HEK293 (cell line): ENCODE data around the gene DOK3.

Source experiments
- EGR2 ChIP-seq: fragments of 450-650 bp; formaldehyde crosslinking; IDR thresholded peaks from 2 replicates; pipeline ENCODE4 v1.5.1; 2016; ENCODE audit warnings: low read depth, missing biosample characterization, missing genetic modification characterization
- GLIS2 ChIP-seq: fragments of 450-650 bp; formaldehyde crosslinking; IDR thresholded peaks from 2 replicates; pipeline ENCODE4 v1.5.1; 2016; ENCODE audit warnings: missing biosample characterization, missing genetic modification characterization
- KLF1 ChIP-seq: fragments of 450-650 bp; formaldehyde crosslinking; IDR thresholded peaks from 2 replicates; pipeline ENCODE4 v1.5.1; 2016; ENCODE audit warnings: missing biosample characterization, missing genetic modification characterization
- KLF10 ChIP-seq: fragments of 450-650 bp; IDR thresholded peaks from 2 replicates; pipeline ENCODE4 v1.5.1; 2018; ENCODE audit warnings: missing biosample characterization, mild to moderate bottlenecking, missing genetic modification characterization
- KLF16 ChIP-seq: fragments of 450-650 bp; formaldehyde crosslinking; IDR thresholded peaks from 2 replicates; pipeline ENCODE4 v1.5.1; 2017; ENCODE audit warnings: missing biosample characterization, missing genetic modification characterization
- KLF7 ChIP-seq: fragments of 450-650 bp; formaldehyde crosslinking; IDR thresholded peaks from 2 replicates; pipeline ENCODE4 v1.5.1; 2016; ENCODE audit warnings: missing biosample characterization, missing genetic modification characterization, borderline replicate concordance
- KLF9 ChIP-seq: fragments of 450-650 bp; formaldehyde crosslinking; IDR thresholded peaks from 2 replicates; pipeline ENCODE4 v1.5.1; 2016; ENCODE audit warnings: missing biosample characterization, missing genetic modification characterization, low read depth
- SP7 ChIP-seq: fragments of 450-650 bp; formaldehyde crosslinking; IDR thresholded peaks from 2 replicates; pipeline ENCODE4 v1.5.1; 2016; ENCODE audit warnings: missing biosample characterization, missing genetic modification characterization
- ZBTB48 ChIP-seq: fragments of 450-650 bp; formaldehyde crosslinking; IDR thresholded peaks from 2 replicates; pipeline ENCODE4 v1.5.1; 2016; ENCODE audit warnings: missing biosample characterization, missing genetic modification characterization
- ZBTB7A ChIP-seq: fragments of 450-650 bp; formaldehyde crosslinking; IDR thresholded peaks from 2 replicates; pipeline ENCODE4 v1.5.1; 2016; ENCODE audit warnings: low read depth, missing biosample characterization, missing genetic modification characterization
- ZEB2 ChIP-seq: fragments of 450-650 bp; formaldehyde crosslinking; IDR thresholded peaks from 2 replicates; pipeline ENCODE4 v1.5.1; 2016; ENCODE audit warnings: missing biosample characterization, missing genetic modification characterization
- ZNF324 ChIP-seq: fragments of 450-650 bp; formaldehyde crosslinking; IDR thresholded peaks from 2 replicates; pipeline ENCODE4 v1.5.1; 2016; ENCODE audit warnings: missing biosample characterization, missing genetic modification characterization
- ZNF335 ChIP-seq: fragments of 450-650 bp; formaldehyde crosslinking; conservative IDR thresholded peaks from 2 replicates; pipeline ENCODE4 v1.5.1; 2016; ENCODE audit warnings: missing biosample characterization, missing genetic modification characterization
- ZNF423 ChIP-seq: fragments of 450-650 bp; formaldehyde crosslinking; IDR thresholded peaks from 2 replicates; pipeline ENCODE4 v1.5.1; 2016; ENCODE audit warnings: missing biosample characterization, missing genetic modification characterization
- ZNF473 ChIP-seq: fragments of 450-650 bp; formaldehyde crosslinking; IDR thresholded peaks from 2 replicates; pipeline ENCODE4 v1.5.1; 2017; ENCODE audit warnings: missing biosample characterization, missing genetic modification characterization
- ZNF561 ChIP-seq: fragments of 450-650 bp; IDR thresholded peaks from 2 replicates; pipeline ENCODE4 v1.5.1; 2018; ENCODE audit warnings: missing biosample characterization, missing genetic modification characterization, borderline replicate concordance
- ZNF585B ChIP-seq: fragments of 450-650 bp; formaldehyde crosslinking; IDR thresholded peaks from 2 replicates; pipeline ENCODE4 v1.5.1; 2016; ENCODE audit warnings: missing biosample characterization, missing genetic modification characterization
- ZNF600 ChIP-seq: fragments of 450-650 bp; formaldehyde crosslinking; IDR thresholded peaks from 2 replicates; pipeline ENCODE4 v1.5.1; 2016; ENCODE audit warnings: missing biosample characterization, missing genetic modification characterization
- ZNF610 ChIP-seq: fragments of 450-650 bp; formaldehyde crosslinking; IDR thresholded peaks from 2 replicates; pipeline ENCODE4 v1.5.1; 2016; ENCODE audit warnings: missing biosample characterization, missing genetic modification characterization, borderline replicate concordance
- ZNF660 ChIP-seq: fragments of 450-650 bp; IDR thresholded peaks from 2 replicates; pipeline ENCODE4 v1.5.1; 2018; ENCODE audit warnings: missing biosample characterization, mild to moderate bottlenecking, missing genetic modification characterization
- ZNF843 ChIP-seq: fragments of 450-650 bp; formaldehyde crosslinking; IDR thresholded peaks from 2 replicates; pipeline ENCODE4 v1.5.1; 2016; ENCODE audit warnings: missing biosample characterization, missing genetic modification characterization
- TF ChIP-seq, protein P1 (sequence below): fragments of 450-650 bp; formaldehyde crosslinking; IDR thresholded peaks from 2 replicates; pipeline ENCODE4 v1.5.1; 2016; ENCODE audit warnings: missing biosample characterization, missing genetic modification characterization
- TF ChIP-seq, protein P2 (sequence below): fragments of 450-650 bp; formaldehyde crosslinking; IDR thresholded peaks from 2 replicates; pipeline ENCODE4 v1.5.1; 2016; ENCODE audit warnings: missing biosample characterization, missing genetic modification characterization
- TF ChIP-seq, protein P3 (sequence below): fragments of 450-650 bp; formaldehyde crosslinking; IDR thresholded peaks from 2 replicates; pipeline ENCODE4; 2016; ENCODE audit warnings: missing biosample characterization, missing genetic modification characterization
- TF ChIP-seq, protein P4 (sequence below): fragments of 450-650 bp; formaldehyde crosslinking; optimal IDR thresholded peaks from 2 replicates; pipeline ENCODE3; 2016; ENCODE audit warnings: missing biosample characterization, mild to moderate bottlenecking, missing genetic modification characterization
- TF ChIP-seq, protein P5 (sequence below): fragments of 450-650 bp; formaldehyde crosslinking; IDR thresholded peaks from 2 replicates; pipeline ENCODE4 v1.5.1; 2016; ENCODE audit warnings: missing biosample characterization, missing genetic modification characterization
- TF ChIP-seq, protein P6 (sequence below): fragments of 450-650 bp; formaldehyde crosslinking; IDR thresholded peaks from 2 replicates; pipeline ENCODE4 v1.5.1; 2016; ENCODE audit warnings: missing biosample characterization, missing genetic modification characterization

Gene DOK3

DNA sequence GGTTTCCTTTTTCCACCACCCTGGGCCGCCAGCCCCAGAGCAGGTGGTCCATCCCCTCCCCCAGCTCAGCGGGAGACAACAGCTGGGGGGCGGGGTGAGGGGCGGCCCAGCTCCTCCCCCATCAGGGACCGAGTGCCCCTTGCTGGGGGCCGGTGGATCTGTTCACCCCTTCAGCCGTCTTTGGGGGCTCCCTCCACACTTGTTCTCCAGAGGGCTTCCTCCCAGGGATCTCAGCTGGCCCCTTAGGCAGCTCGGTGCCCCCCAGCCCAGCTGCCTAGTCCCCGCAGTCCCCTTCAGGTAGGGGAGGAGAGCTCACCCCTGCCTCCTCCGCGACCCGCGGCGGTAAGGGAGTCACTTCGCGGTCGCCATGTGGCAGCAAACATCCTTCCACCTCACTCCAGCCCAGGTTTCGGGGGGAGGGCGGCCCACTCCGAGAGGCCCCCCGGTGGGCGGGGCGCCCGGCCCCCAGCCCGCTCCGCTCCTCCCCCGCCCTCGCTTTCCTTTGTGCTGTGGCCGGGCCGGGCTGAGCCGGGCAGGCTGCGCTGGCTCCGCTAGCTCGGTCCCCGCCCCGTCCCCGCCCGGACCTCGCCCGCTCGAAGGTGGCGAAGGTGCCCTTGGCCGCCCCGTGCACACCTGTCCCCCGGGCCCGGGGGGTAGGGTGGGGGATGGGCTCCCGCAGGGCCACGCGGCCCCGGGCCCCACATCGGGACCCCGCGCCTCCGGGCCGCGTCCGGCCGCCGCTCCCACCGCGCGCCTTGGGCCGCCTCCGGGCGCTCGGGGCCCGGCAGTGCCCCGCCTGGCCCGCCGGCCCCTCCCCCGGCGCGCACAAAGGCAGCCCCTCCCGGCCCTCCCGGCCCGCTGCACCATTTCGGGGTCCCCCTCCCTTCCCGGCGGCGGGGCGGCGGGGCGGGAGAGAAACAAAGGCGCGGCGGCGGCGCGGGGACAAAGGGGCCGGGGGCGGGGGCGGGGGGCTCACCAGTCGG, 36.9 kb downstream of the DOK3 start (continued):
- TF ChIP-seq, protein P1, sequence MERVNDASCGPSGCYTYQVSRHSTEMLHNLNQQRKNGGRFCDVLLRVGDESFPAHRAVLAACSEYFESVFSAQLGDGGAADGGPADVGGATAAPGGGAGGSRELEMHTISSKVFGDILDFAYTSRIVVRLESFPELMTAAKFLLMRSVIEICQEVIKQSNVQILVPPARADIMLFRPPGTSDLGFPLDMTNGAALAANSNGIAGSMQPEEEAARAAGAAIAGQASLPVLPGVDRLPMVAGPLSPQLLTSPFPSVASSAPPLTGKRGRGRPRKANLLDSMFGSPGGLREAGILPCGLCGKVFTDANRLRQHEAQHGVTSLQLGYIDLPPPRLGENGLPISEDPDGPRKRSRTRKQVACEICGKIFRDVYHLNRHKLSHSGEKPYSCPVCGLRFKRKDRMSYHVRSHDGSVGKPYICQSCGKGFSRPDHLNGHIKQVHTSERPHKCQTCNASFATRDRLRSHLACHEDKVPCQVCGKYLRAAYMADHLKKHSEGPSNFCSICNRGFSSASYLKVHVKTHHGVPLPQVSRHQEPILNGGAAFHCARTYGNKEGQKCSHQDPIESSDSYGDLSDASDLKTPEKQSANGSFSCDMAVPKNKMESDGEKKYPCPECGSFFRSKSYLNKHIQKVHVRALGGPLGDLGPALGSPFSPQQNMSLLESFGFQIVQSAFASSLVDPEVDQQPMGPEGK (tag by site-specific recombination) = peak; percentile 93
- TF ChIP-seq ZNF324 = 0 out of 2 replicates have a peak, but pooled peaks have one; percentile 26
- TF ChIP-seq ZNF610 (tag by site-specific recombination) = no peak
- TF ChIP-seq ZBTB48 (tag by site-specific recombination) = peak; percentile 94
- TF ChIP-seq KLF7 (tag by site-specific recombination) = no peak
- TF ChIP-seq KLF9 (tag by site-specific recombination) = peak; percentile 69
- peak; percentile 61 for TF ChIP-seq ZNF335 (tag by site-specific recombination)
- 0 out of 2 replicates have a peak, but pooled peaks have one; percentile 17 for TF ChIP-seq ZNF561 (tag by site-specific recombination)
- peak; percentile 51 for TF ChIP-seq KLF1 (tag by site-specific recombination)
- TF ChIP-seq, protein P2, sequence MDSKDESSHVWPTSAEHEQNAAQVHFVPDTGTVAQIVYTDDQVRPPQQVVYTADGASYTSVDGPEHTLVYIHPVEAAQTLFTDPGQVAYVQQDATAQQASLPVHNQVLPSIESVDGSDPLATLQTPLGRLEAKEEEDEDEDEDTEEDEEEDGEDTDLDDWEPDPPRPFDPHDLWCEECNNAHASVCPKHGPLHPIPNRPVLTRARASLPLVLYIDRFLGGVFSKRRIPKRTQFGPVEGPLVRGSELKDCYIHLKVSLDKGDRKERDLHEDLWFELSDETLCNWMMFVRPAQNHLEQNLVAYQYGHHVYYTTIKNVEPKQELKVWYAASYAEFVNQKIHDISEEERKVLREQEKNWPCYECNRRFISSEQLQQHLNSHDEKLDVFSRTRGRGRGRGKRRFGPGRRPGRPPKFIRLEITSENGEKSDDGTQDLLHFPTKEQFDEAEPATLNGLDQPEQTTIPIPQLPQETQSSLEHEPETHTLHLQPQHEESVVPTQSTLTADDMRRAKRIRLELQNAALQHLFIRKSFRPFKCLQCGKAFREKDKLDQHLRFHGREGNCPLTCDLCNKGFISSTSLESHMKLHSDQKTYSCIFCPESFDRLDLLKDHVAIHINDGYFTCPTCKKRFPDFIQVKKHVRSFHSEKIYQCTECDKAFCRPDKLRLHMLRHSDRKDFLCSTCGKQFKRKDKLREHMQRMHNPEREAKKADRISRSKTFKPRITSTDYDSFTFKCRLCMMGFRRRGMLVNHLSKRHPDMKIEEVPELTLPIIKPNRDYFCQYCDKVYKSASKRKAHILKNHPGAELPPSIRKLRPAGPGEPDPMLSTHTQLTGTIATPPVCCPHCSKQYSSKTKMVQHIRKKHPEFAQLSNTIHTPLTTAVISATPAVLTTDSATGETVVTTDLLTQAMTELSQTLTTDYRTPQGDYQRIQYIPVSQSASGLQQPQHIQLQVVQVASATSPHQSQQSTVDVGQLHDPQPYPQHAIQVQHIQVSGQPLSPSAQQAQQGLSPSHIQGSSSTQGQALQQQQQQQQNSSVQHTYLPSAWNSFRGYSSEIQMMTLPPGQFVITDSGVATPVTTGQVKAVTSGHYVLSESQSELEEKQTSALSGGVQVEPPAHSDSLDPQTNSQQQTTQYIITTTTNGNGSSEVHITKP = peak; percentile 56
- TF ChIP-seq ZEB2 = peak; percentile 54
- TF ChIP-seq ZNF843 = peak; percentile 21; the same call in 1 of the 2 replicates
- peak; percentile 37; the same call in 1 of the 2 replicates for TF ChIP-seq ZNF600 (tag by site-specific recombination)
- peak; percentile 95 for TF ChIP-seq GLIS2 (tag by site-specific recombination)
- TF ChIP-seq, protein P3, sequence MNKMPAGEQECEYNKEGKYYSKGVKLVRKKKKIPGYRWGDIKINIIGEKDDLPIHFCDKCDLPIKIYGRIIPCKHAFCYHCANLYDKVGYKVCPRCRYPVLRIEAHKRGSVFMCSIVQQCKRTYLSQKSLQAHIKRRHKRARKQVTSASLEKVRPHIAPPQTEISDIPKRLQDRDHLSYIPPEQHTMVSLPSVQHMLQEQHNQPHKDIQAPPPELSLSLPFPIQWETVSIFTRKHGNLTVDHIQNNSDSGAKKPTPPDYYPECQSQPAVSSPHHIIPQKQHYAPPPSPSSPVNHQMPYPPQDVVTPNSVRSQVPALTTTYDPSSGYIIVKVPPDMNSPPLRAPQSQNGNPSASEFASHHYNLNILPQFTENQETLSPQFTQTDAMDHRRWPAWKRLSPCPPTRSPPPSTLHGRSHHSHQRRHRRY = no peak
- TF ChIP-seq, protein P4, sequence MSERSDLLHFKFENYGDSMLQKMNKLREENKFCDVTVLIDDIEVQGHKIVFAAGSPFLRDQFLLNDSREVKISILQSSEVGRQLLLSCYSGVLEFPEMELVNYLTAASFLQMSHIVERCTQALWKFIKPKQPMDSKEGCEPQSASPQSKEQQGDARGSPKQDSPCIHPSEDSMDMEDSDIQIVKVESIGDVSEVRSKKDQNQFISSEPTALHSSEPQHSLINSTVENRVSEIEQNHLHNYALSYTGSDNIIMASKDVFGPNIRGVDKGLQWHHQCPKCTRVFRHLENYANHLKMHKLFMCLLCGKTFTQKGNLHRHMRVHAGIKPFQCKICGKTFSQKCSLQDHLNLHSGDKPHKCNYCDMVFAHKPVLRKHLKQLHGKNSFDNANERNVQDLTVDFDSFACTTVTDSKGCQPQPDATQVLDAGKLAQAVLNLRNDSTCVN (tag by site-specific recombination) = peak; percentile 37
- TF ChIP-seq KLF10 (tag by site-specific recombination) = peak; percentile 42
- TF ChIP-seq SP7 (tag by site-specific recombination) = peak; percentile 42; the same call in 1 of the 2 replicates
- TF ChIP-seq ZNF585B = no peak
- TF ChIP-seq, protein P5, sequence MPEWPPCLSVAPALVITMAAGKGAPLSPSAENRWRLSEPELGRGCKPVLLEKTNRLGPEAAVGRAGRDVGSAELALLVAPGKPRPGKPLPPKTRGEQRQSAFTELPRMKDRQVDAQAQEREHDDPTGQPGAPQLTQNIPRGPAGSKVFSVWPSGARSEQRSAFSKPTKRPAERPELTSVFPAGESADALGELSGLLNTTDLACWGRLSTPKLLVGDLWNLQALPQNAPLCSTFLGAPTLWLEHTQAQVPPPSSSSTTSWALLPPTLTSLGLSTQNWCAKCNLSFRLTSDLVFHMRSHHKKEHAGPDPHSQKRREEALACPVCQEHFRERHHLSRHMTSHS (tag by site-specific recombination) = no peak
- peak; percentile 24; the same call in 1 of the 2 replicates for TF ChIP-seq ZNF423 (tag by site-specific recombination)
- TF ChIP-seq ZNF473 (tag by site-specific recombination) = no peak
- no peak for TF ChIP-seq ZNF660 (tag by site-specific recombination)
- peak; percentile 57; the same call in 1 of the 2 replicates for TF ChIP-seq ZBTB7A
- TF ChIP-seq, protein P6, sequence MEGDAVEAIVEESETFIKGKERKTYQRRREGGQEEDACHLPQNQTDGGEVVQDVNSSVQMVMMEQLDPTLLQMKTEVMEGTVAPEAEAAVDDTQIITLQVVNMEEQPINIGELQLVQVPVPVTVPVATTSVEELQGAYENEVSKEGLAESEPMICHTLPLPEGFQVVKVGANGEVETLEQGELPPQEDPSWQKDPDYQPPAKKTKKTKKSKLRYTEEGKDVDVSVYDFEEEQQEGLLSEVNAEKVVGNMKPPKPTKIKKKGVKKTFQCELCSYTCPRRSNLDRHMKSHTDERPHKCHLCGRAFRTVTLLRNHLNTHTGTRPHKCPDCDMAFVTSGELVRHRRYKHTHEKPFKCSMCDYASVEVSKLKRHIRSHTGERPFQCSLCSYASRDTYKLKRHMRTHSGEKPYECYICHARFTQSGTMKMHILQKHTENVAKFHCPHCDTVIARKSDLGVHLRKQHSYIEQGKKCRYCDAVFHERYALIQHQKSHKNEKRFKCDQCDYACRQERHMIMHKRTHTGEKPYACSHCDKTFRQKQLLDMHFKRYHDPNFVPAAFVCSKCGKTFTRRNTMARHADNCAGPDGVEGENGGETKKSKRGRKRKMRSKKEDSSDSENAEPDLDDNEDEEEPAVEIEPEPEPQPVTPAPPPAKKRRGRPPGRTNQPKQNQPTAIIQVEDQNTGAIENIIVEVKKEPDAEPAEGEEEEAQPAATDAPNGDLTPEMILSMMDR (tag by site-specific recombination) = peak; percentile 51; the same call in 1 of the 2 replicates
- peak; percentile 60 for TF ChIP-seq EGR2 (tag by site-specific recombination)
- 0 out of 2 replicates have a peak, but pooled peaks have one; percentile 61 for TF ChIP-seq KLF16 (tag by site-specific recombination)
